HG03457 (cell line): ENCODE data around the gene PIP5K1C.
"Not testable (repeated sequence)": the region's sequence is repeated elsewhere in the genome, so short reads cannot be mapped to it uniquely, and the experiment has no call there.

Experiments used
- ATAC-seq: cut with Tn5 transposase; IDR thresholded peaks from one replicate; pipeline ENCODE4 v1.9.1; 2021; ENCODE audit warnings: moderate number of reproducible peaks; ENCODE audit not compliant: unreplicated experiment

PIP5K1C gene

GRCh38 chr19:3631053-3631861 lies 69.0 kb downstream of the PIP5K1C start:
- no peak for ATAC-seq

- not testable (repeated sequence) for ATAC-seq
Measured at GRCh38 chr19:3628766-3629165, 71.5 kb downstream of the PIP5K1C start.

- no peak for ATAC-seq
Measured at GRCh38 chr19:3627351-3627723, 72.9 kb downstream of the PIP5K1C start.

- ATAC-seq, result peak; percentile 69
Measured at GRCh38 chr19:3626473-3627350, 73.6 kb downstream of the PIP5K1C start, which contains the start of gene CACTIN. Gene CACTIN, minus strand, starts transcription at chr19:3626790. Its CDS starts 28 bp downstream, at chr19:3626762.

GRCh38 chr19:3625996-3626472 lies 74.2 kb downstream of the PIP5K1C start:
- ATAC-seq, result no peak

GRCh38 chr19:3623716-3624115 lies 76.6 kb downstream of the PIP5K1C start:
- no peak for ATAC-seq

- no peak for ATAC-seq
Measured at GRCh38 chr19:3622224-3622623, 78.0 kb downstream of the PIP5K1C start.

- ATAC-seq, result no peak
Measured at GRCh38 chr19:3621689-3622088, 78.6 kb downstream of the PIP5K1C start.

GRCh38 chr19:3620817-3621547 lies 79.3 kb downstream of the PIP5K1C start:
- ATAC-seq, result no peak

GRCh38 chr19:3620145-3620816 lies 80.0 kb downstream of the PIP5K1C start:
- no peak for ATAC-seq

- no peak for ATAC-seq
Measured at GRCh38 chr19:3619631-3620012, 80.6 kb downstream of the PIP5K1C start.

- no peak for ATAC-seq
Measured at GRCh38 chr19:3618811-3619630, 81.2 kb downstream of the PIP5K1C start.

- ATAC-seq, result no peak
Measured at GRCh38 chr19:3618144-3618810, 82.0 kb downstream of the PIP5K1C start.

GRCh38 chr19:3617463-3617862 lies 82.8 kb downstream of the PIP5K1C start:
- ATAC-seq, result no peak

- ATAC-seq, result no peak
Measured at GRCh38 chr19:3615524-3616135, 84.6 kb downstream of the PIP5K1C start.

GRCh38 chr19:3614858-3615505 lies 85.3 kb downstream of the PIP5K1C start:
- no peak for ATAC-seq

GRCh38 chr19:3613818-3614661 lies 86.2 kb downstream of the PIP5K1C start:
- no peak for ATAC-seq
